ENCODE measurements around the gene BRI3. TPM values are rescaled to one million over a fixed set of nuclear protein-coding genes. Genes with fewer than 3 reads are reported as not detected.

The BRI3 gene
- total and polyA plus RNA-seq, 2 of the 13 experiments (the other 11 are each of a cell fraction or from before 2014, with no cell fraction given) = 54.0 to 103 TPM

DNA sequence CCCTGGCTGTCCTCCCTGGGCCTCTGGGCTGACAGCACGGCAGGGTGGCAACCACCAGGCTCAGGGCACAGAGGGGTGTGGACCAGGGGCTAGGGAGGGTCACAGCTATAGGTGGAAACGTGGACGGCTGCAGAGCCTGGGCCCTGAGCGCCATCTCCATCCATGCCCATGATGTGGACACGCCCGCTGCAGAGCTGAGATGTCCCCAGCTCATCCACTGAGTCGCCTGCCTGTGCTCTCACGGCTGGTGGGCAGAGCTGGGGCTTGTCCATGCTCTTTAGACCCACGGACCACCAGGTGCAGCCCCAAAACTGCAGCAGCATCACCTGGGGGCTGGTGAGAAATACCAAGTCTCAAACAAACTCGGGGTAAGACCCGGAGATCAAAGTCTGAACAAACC, 45.6 kb upstream of the BRI3 start:
- Histone ChIP-seq H3K27me3 (ENCODE audit: control insufficient read depth in 1 of 2, insufficient read depth in 2 of 2, low read length in 2 of 2) (no peaks in the 10 kb centered on the region), H3K4me3 (replicated peaks in 1 of 3; ENCODE audit: insufficient read depth in 1 of 3, low read depth in 2 of 3, low read length in 3 of 3) (no peak overlapping the region), H3K36me3 (replicated peaks in 1 of 2; ENCODE audit: control insufficient read depth in 1 of 2, insufficient read depth in 2 of 2, low read length in 2 of 2) (no peaks in the 10 kb centered on the region; a peak in 2 of 5 replicates), H3K9me3 (ENCODE audit: low read length) (no peaks in the 10 kb centered on the region), H2AFZ (ENCODE audit: low read length) (no peak overlapping the region), H3K9ac (ENCODE audit: insufficient read depth, low read depth, low read length) (no peak overlapping the region), H3K4me1 (ENCODE audit: insufficient read depth, low read length) (no peaks in the 10 kb centered on the region), H4K20me1 (ENCODE audit: insufficient read depth, low read length) (no peaks in the 10 kb centered on the region), H3K27ac (ENCODE audit: extremely low read length, insufficient read depth, low read length) (no peak overlapping the region), H3K79me2 (ENCODE audit: insufficient read depth, low read length) (no peaks in the 10 kb centered on the region), H3K4me2 (ENCODE audit: low read depth, low read length) (no peak overlapping the region)
- intact Hi-C loops (cut with micrococcal nuclease; ENCODE audit: unreplicated experiment) (no loop called here), in situ Hi-C loops (cut with HindIII; ENCODE audit: extremely low pct_ligation_motif_present, low pct_unique_long_range_greater_than_20kb) (no loop called here)
- WGBS (ENCODE audit: low lambda C conversion rate) = 89% methylated on average over 1 of the region's 11 CpGs
- ATAC-seq (no peak), DNase-seq (ENCODE audit: low spot score) (no peak), FAIRE-seq (no peak)
- BruUV-seq (replicated peaks) = no TSS peak
- TF ChIP-seq HOXD1 (CRISPR knock-in tag; IDR thresholded peaks at IDR 0.05) (no peak), HNF4A (CRISPR knock-in tag; IDR thresholded peaks at IDR 0.05) (no peak), EHMT2 (IDR thresholded peaks at IDR 0.05; ENCODE audit: borderline replicate concordance, low read depth, low read length) (no peak), ZNF350 (CRISPR knock-in tag; IDR thresholded peaks at IDR 0.05; ENCODE audit: borderline replicate concordance, low read depth) (no peak), ZNF512B (CRISPR knock-in tag; IDR thresholded peaks at IDR 0.05; ENCODE audit: borderline replicate concordance) (no peak), ZNF292 (CRISPR knock-in tag; IDR thresholded peaks at IDR 0.05; ENCODE audit: borderline replicate concordance, low read depth) (no peak), THAP7 (CRISPR knock-in tag; IDR thresholded peaks at IDR 0.05) (no peak), ZFYVE20 (CRISPR knock-in tag; IDR thresholded peaks at IDR 0.05; ENCODE audit: borderline replicate concordance, low read depth) (no peak), ZNF660 (CRISPR knock-in tag; IDR thresholded peaks at IDR 0.05; ENCODE audit: borderline replicate concordance, low read depth) (no peak), ZNF329 (CRISPR knock-in tag; IDR thresholded peaks at IDR 0.05; ENCODE audit: low read depth) (no peak), ARNT2 (CRISPR knock-in tag; IDR thresholded peaks at IDR 0.05; ENCODE audit: low read depth) (no peak)
- TF ChIP-seq, protein P1, sequence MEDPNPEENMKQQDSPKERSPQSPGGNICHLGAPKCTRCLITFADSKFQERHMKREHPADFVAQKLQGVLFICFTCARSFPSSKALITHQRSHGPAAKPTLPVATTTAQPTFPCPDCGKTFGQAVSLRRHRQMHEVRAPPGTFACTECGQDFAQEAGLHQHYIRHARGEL (CRISPR knock-in tag; IDR thresholded peaks at IDR 0.05) = no peak
- CTCF ChIA-PET (ENCODE audit: low intra/inter-chr PET ratio, low total read pairs) = no interaction called here
- POLR2A ChIA-PET = no interaction called here
